SU-DHL-6 (cell line): Measurements from ENCODE around the gene KIF3B.

Experiments used
- CTCF ChIP-seq: fragments of 200-600 bp; sonication (generic); IDR thresholded peaks from one replicate; pipeline ENCODE4 v1.5.1; 2017; ENCODE audit warnings: antibody characterized with exemption, mild to moderate bottlenecking, low read length, moderate library complexity; ENCODE audit not compliant: insufficient read depth, poor library complexity, severe bottlenecking
- EZH2phosphoT487 ChIP-seq: fragments of 200-600 bp; sonication (generic), shearing (Covaris generic); conservative IDR thresholded peaks from 2 replicates; pipeline ENCODE4 v1.6.1; 2018; ENCODE audit warnings: mild to moderate bottlenecking, antibody characterized with exemption, low read length, moderate library complexity, mixed read lengths

DNA sequence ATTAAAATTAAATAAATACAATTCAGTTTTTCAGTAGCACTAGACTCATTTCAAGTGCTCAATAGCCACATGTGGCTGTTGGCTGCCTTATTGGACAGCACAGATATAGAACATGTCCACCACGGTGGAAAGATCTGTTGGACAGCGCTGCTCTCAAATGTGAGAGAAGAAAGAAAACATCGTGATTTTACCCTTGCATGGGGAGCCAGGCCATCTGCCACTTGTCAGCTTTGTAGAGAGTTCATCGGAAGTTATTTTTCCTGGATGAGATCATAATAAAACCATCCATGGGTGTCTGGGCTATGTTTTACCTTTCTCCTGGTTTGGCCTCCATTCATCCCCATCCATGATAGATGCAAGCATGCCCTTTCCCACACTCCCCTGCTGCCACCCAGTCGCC is 5.8 kb upstream of the KIF3B start:
- TF ChIP-seq CTCF = no peak
- no peak for TF ChIP-seq EZH2phosphoT487
